HEK293 (cell line): ENCODE measurements around the gene KCNK15.

ENCODE experiments used
- CTCF ChIA-PET: fragments of 350-600 bp; formaldehyde crosslinking; extraction: SDS; loops from one replicate; lab custom pipeline; 2021; ENCODE audit warnings: antibody characterized with exemption; lab: Yijun Ruan, JAX
- POLR2A ChIA-PET: fragments of 300-600 bp; formaldehyde crosslinking; extraction: SDS; loops from one replicate; lab custom pipeline; 2020; ENCODE audit warnings: antibody characterized with exemption, inconsistent platforms; lab: Yijun Ruan, JAX
- H3K27ac ChIP-seq: fragments of 200-500 bp; sonication (Bioruptor generic); 2 replicates; pipeline ENCODE4 v1.5.1; 2014; ENCODE audit warnings: low read depth, low read length, control low read depth, inconsistent platforms; ENCODE audit errors: extremely low read depth
- H3K36me3 ChIP-seq, 2 experiments: fragments of 200-500 bp in 1 of 2; sonication (Bioruptor generic) in 1 of 2; 1 replicate in 1 of 2; 2 replicates in 1 of 2; pipeline ENCODE4 v1.5.1; 2014 to 2017; ENCODE audit warnings: inconsistent platforms in 2 of 2, low read length in 2 of 2; ENCODE audit not compliant: control insufficient read depth in 2 of 2, insufficient read depth in 1 of 2
- H3K4me1 ChIP-seq: fragments of 200-500 bp; sonication (Bioruptor generic); 2 replicates; pipeline ENCODE4 v1.5.1; 2014; ENCODE audit warnings: mild to moderate bottlenecking, low read length, inconsistent platforms; ENCODE audit not compliant: control insufficient read depth, insufficient read depth
- H3K4me3 ChIP-seq: 2 replicates; pipeline ENCODE4 v1.5.1; 2011; ENCODE audit warnings: low read depth, mild to moderate bottlenecking, control low read depth, low read length, moderate library complexity
- H3K9me3 ChIP-seq: fragments of 200-500 bp; sonication (Bioruptor generic); 2 replicates; pipeline ENCODE4 v1.5.1; 2014; ENCODE audit warnings: low read depth, low read length, inconsistent platforms; ENCODE audit not compliant: control insufficient read depth, insufficient read depth
- KLF16 ChIP-seq: fragments of 450-650 bp; formaldehyde crosslinking; IDR thresholded peaks from 2 replicates; pipeline ENCODE4 v1.5.1; 2017; ENCODE audit warnings: missing biosample characterization, missing genetic modification characterization
- SCRT2 ChIP-seq: fragments of 450-650 bp; formaldehyde crosslinking; IDR thresholded peaks from 2 replicates; pipeline ENCODE4 v1.5.1; 2016; ENCODE audit warnings: missing biosample characterization, missing genetic modification characterization
- SP2 ChIP-seq: fragments of 450-650 bp; formaldehyde crosslinking; IDR thresholded peaks from 2 replicates; pipeline ENCODE4 v1.5.1; 2016; ENCODE audit warnings: missing biosample characterization, missing genetic modification characterization
- YY2 ChIP-seq: fragments of 450-650 bp; formaldehyde crosslinking; IDR thresholded peaks from 2 replicates; pipeline ENCODE4 v1.5.1; 2016; ENCODE audit warnings: missing biosample characterization, missing genetic modification characterization
- ZBTB20 ChIP-seq: fragments of 450-650 bp; formaldehyde crosslinking; IDR thresholded peaks from 2 replicates; pipeline ENCODE4 v1.5.1; 2016; ENCODE audit warnings: missing biosample characterization, missing genetic modification characterization
- ZNF10 ChIP-seq: fragments of 450-650 bp; formaldehyde crosslinking; IDR thresholded peaks from 2 replicates; pipeline ENCODE4 v1.5.1; 2017; ENCODE audit warnings: missing biosample characterization, missing genetic modification characterization
- ZNF146 ChIP-seq: fragments of 450-650 bp; formaldehyde crosslinking; IDR thresholded peaks from 2 replicates; pipeline ENCODE4 v1.5.1; 2016; ENCODE audit warnings: missing biosample characterization, missing genetic modification characterization
- ZNF2 ChIP-seq: fragments of 450-650 bp; formaldehyde crosslinking; IDR thresholded peaks from 2 replicates; pipeline ENCODE4 v1.5.1; 2016; ENCODE audit warnings: missing biosample characterization, missing genetic modification characterization
- ZNF266 ChIP-seq: fragments of 450-650 bp; formaldehyde crosslinking; IDR thresholded peaks from 2 replicates; pipeline ENCODE4 v1.5.1; 2016; ENCODE audit warnings: missing biosample characterization, missing genetic modification characterization, low read depth
- ZNF335 ChIP-seq: fragments of 450-650 bp; formaldehyde crosslinking; conservative IDR thresholded peaks from 2 replicates; pipeline ENCODE4 v1.5.1; 2016; ENCODE audit warnings: missing biosample characterization, missing genetic modification characterization
- ZNF433 ChIP-seq: fragments of 450-650 bp; formaldehyde crosslinking; IDR thresholded peaks from 2 replicates; pipeline ENCODE4 v1.5.1; 2016; ENCODE audit warnings: missing biosample characterization, missing genetic modification characterization, low read depth
- ZNF600 ChIP-seq: fragments of 450-650 bp; formaldehyde crosslinking; IDR thresholded peaks from 2 replicates; pipeline ENCODE4 v1.5.1; 2016; ENCODE audit warnings: missing biosample characterization, missing genetic modification characterization
- ZNF76 ChIP-seq: fragments of 450-650 bp; formaldehyde crosslinking; IDR thresholded peaks from 2 replicates; pipeline ENCODE4; 2016; ENCODE audit warnings: low read depth, missing biosample characterization, missing genetic modification characterization, borderline replicate concordance
- TF ChIP-seq, protein P1 (sequence below): fragments of 450-650 bp; formaldehyde crosslinking; IDR thresholded peaks from 2 replicates; pipeline ENCODE4 v1.5.1; 2016; ENCODE audit warnings: missing biosample characterization, missing genetic modification characterization
- TF ChIP-seq, protein P2 (sequence below): fragments of 450-650 bp; formaldehyde crosslinking; IDR thresholded peaks from 2 replicates; pipeline ENCODE4 v1.5.1; 2016; ENCODE audit warnings: missing biosample characterization, missing genetic modification characterization
- TF ChIP-seq, protein P3 (sequence below): fragments of 450-650 bp; formaldehyde crosslinking; IDR thresholded peaks from 2 replicates; pipeline ENCODE4 v1.5.1; 2017; ENCODE audit warnings: missing biosample characterization, missing genetic modification characterization
- TF ChIP-seq, protein P4 (sequence below): fragments of 450-650 bp; formaldehyde crosslinking; IDR thresholded peaks from 2 replicates; pipeline ENCODE4 v1.5.1; 2016; ENCODE audit warnings: missing biosample characterization, missing genetic modification characterization, borderline replicate concordance
- TF ChIP-seq, protein P5 (sequence below): fragments of 450-650 bp; formaldehyde crosslinking; IDR thresholded peaks from 2 replicates; pipeline ENCODE4 v1.5.1; 2017; ENCODE audit warnings: missing biosample characterization, missing genetic modification characterization
- TF ChIP-seq, protein P6 (sequence below): fragments of 450-650 bp; formaldehyde crosslinking; IDR thresholded peaks from 2 replicates; pipeline ENCODE4 v1.5.1; 2016; ENCODE audit warnings: missing biosample characterization, missing genetic modification characterization

KCNK15 gene

DNA sequence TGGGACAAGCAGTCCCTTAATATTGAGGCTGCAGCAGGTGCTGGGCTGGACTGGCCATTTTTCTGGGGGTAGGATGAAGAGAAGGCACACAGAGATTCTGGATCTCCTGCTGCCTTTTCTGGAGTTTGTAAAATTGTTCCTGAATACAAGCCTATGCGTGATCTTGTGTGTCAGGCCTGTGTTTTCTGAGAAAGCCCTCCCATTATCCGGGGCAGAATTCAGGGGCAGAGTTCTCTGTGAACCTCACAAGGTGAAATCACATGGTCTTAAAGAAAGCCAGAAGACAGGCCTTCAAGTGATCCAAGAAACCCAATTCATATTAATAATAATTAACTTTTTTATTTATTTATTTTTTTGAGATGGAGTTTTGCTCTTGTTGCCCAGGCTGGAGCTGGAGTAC is 18.0 kb upstream of the KCNK15 start:
- no peaks in the 10 kb centered on the region for H3K9me3 ChIP-seq
- H3K36me3 ChIP-seq = no peaks in the 10 kb centered on the region
- H3K4me3 ChIP-seq = no peak overlapping the region
- no peak overlapping the region for H3K27ac ChIP-seq
- TF ChIP-seq ZNF266 (tag by site-specific recombination) (no peak), ZBTB20 (tag by site-specific recombination) (no peak), SP2 (tag by site-specific recombination) (no peak)
- ChIA-PET POLR2A (no interaction called here), CTCF (interaction anchor here (0.6 to 8.2 kb wide), 3 partner anchors 20 to 231 kb away, joined by 4 to 208 read pairs (median 7); no protein-coding TSS in a partner anchor)
- peaks cover 7% of the 10 kb centered on the region for H3K4me1 ChIP-seq

DNA sequence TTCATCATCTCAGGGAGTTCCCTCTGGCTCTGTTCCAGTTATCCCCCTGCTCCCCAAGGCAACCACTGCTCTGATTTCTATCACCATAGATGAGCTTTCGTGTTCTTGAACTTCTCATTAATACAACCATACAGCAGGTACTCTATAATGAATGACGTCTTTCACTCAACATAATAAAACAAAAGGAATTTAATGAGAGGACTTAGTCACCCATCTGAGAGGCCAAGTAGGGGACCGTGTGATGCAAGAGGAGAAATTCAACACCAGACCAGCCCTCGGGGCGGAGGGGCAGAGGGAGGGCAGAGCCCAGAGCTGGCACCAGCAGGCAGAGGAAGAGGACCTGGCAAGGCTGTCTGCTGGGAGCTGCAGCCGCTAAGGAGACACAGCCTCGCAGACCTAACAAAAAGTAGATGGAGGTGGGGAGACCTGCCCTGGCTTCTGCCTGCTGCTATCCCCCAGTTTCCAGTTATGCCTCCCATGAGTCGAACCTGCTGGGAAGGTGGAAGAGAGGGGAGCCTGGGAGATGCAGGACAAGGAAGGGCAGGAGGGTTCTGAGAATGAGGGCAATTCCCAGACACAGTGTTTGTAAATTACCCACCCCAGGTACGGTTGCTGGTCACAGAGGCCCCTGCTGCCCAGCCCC is 16.7 kb upstream of the KCNK15 start:
- H3K4me1 ChIP-seq = peaks cover 7% of the 10 kb centered on the region
- POLR2A ChIA-PET = interaction anchor here (1.7 kb wide), 1 partner anchor 36 kb away, joined by 3 read pairs; no protein-coding TSS in a partner anchor
- no peak overlapping the region for H3K4me3 ChIP-seq
- H3K27ac ChIP-seq = peak overlapping the region; percentile 8; the same call in 1 of the 2 replicates
- H3K36me3 ChIP-seq = no peaks in the 10 kb centered on the region
- CTCF ChIA-PET = interaction anchor here (0.7 to 8.2 kb wide), 5 partner anchors 19 to 140 kb away, joined by 3 to 208 read pairs (median 5); no protein-coding TSS in a partner anchor
- H3K9me3 ChIP-seq = no peaks in the 10 kb centered on the region
- TF ChIP-seq KLF16 = peak; percentile 91
- TF ChIP-seq, protein P1, sequence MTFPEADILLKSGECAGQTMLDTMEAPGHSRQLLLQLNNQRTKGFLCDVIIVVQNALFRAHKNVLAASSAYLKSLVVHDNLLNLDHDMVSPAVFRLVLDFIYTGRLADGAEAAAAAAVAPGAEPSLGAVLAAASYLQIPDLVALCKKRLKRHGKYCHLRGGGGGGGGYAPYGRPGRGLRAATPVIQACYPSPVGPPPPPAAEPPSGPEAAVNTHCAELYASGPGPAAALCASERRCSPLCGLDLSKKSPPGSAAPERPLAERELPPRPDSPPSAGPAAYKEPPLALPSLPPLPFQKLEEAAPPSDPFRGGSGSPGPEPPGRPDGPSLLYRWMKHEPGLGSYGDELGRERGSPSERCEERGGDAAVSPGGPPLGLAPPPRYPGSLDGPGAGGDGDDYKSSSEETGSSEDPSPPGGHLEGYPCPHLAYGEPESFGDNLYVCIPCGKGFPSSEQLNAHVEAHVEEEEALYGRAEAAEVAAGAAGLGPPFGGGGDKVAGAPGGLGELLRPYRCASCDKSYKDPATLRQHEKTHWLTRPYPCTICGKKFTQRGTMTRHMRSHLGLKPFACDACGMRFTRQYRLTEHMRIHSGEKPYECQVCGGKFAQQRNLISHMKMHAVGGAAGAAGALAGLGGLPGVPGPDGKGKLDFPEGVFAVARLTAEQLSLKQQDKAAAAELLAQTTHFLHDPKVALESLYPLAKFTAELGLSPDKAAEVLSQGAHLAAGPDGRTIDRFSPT (tag by site-specific recombination) = peak; percentile 100
- no peak; the same call in 1 of the 2 replicates for TF ChIP-seq YY2 (tag by site-specific recombination)
- TF ChIP-seq ZNF266 (tag by site-specific recombination) = no peak
- no peak; the same call in 1 of the 2 replicates for TF ChIP-seq ZNF10
- TF ChIP-seq, protein P2, sequence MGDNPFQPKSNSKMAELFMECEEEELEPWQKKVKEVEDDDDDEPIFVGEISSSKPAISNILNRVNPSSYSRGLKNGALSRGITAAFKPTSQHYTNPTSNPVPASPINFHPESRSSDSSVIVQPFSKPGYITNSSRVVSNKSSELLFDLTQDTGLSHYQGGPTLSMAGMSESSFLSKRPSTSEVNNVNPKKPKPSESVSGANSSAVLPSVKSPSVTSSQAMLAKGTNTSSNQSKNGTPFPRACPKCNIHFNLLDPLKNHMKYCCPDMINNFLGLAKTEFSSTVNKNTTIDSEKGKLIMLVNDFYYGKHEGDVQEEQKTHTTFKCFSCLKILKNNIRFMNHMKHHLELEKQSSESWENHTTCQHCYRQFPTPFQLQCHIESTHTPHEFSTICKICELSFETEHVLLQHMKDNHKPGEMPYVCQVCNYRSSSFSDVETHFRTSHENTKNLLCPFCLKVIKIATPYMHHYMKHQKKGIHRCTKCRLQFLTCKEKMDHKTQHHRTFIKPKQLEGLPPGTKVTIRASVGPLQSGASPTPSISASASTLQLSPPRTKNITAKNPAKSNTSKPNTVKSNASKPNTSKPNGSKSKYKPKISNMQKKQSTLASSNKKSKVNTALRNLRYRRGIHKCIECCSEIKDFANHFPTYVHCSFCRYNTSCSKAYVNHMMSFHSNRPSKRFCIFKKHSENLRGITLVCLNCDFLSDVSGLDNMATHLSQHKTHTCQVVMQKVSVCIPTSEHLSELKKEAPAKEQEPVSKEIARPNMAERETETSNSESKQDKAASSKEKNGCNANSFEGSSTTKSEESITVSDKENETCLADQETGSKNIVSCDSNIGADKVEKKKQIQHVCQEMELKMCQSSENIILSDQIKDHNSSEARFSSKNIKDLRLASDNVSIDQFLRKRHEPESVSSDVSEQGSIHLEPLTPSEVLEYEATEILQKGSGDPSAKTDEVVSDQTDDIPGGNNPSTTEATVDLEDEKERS = no peak
- TF ChIP-seq, protein P3, sequence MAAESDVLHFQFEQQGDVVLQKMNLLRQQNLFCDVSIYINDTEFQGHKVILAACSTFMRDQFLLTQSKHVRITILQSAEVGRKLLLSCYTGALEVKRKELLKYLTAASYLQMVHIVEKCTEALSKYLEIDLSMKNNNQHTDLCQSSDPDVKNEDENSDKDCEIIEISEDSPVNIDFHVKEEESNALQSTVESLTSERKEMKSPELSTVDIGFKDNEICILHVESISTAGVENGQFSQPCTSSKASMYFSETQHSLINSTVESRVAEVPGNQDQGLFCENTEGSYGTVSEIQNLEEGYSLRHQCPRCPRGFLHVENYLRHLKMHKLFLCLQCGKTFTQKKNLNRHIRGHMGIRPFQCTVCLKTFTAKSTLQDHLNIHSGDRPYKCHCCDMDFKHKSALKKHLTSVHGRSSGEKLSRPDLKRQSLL (tag by site-specific recombination) = 0 out of 2 replicates have a peak, but pooled peaks have one; percentile 15
- TF ChIP-seq, protein P4, sequence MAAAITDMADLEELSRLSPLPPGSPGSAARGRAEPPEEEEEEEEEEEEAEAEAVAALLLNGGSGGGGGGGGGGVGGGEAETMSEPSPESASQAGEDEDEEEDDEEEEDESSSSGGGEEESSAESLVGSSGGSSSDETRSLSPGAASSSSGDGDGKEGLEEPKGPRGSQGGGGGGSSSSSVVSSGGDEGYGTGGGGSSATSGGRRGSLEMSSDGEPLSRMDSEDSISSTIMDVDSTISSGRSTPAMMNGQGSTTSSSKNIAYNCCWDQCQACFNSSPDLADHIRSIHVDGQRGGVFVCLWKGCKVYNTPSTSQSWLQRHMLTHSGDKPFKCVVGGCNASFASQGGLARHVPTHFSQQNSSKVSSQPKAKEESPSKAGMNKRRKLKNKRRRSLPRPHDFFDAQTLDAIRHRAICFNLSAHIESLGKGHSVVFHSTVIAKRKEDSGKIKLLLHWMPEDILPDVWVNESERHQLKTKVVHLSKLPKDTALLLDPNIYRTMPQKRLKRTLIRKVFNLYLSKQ (tag by site-specific recombination) = no peak
- TF ChIP-seq ZNF76 (tag by site-specific recombination) = peak; percentile 36; the same call in 1 of the 2 replicates
- TF ChIP-seq ZNF146 (tag by site-specific recombination) = 0 out of 2 replicates have a peak, but pooled peaks have one; percentile 14
- peak; percentile 45 for TF ChIP-seq SP2 (tag by site-specific recombination)
- TF ChIP-seq, protein P5, sequence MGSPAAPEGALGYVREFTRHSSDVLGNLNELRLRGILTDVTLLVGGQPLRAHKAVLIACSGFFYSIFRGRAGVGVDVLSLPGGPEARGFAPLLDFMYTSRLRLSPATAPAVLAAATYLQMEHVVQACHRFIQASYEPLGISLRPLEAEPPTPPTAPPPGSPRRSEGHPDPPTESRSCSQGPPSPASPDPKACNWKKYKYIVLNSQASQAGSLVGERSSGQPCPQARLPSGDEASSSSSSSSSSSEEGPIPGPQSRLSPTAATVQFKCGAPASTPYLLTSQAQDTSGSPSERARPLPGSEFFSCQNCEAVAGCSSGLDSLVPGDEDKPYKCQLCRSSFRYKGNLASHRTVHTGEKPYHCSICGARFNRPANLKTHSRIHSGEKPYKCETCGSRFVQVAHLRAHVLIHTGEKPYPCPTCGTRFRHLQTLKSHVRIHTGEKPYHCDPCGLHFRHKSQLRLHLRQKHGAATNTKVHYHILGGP (tag by site-specific recombination) = no peak
- TF ChIP-seq, protein P6, sequence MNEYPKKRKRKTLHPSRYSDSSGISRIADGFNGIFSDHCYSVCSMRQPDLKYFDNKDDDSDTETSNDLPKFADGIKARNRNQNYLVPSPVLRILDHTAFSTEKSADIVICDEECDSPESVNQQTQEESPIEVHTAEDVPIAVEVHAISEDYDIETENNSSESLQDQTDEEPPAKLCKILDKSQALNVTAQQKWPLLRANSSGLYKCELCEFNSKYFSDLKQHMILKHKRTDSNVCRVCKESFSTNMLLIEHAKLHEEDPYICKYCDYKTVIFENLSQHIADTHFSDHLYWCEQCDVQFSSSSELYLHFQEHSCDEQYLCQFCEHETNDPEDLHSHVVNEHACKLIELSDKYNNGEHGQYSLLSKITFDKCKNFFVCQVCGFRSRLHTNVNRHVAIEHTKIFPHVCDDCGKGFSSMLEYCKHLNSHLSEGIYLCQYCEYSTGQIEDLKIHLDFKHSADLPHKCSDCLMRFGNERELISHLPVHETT (tag by site-specific recombination) = peak; percentile 89
- TF ChIP-seq ZNF600 = peak; percentile 80
- peak; percentile 17; the same call in 1 of the 2 replicates for TF ChIP-seq ZNF2 (tag by site-specific recombination)
- TF ChIP-seq ZNF335 (tag by site-specific recombination) = peak; percentile 65
- no peak for TF ChIP-seq ZNF433
- peak; percentile 75 for TF ChIP-seq SCRT2 (tag by site-specific recombination)
